22Rv1 (cell line): ENCODE measurements around the gene SMPD2.

ENCODE experiments used
- H3K27ac ChIP-seq: fragments of 450-650 bp; 2 replicates; pipeline ENCODE4 v1.5.1; 2017
- ZFX ChIP-seq: fragments of 450-650 bp; IDR thresholded peaks from 2 replicates; pipeline ENCODE4 v1.6.1; 2017; ENCODE audit warnings: antibody characterized with exemption, borderline replicate concordance
- TF ChIP-seq, protein P1 (sequence below): fragments of 450-650 bp; IDR thresholded peaks from 2 replicates; pipeline ENCODE4 v1.5.1; 2017; ENCODE audit warnings: mild to moderate bottlenecking

SMPD2 gene

GRCh38 chr6:109465772-109466171 lies 25.2 kb downstream of the SMPD2 start:
- H3K27ac ChIP-seq: no peak overlapping the region
- TF ChIP-seq, protein P1, sequence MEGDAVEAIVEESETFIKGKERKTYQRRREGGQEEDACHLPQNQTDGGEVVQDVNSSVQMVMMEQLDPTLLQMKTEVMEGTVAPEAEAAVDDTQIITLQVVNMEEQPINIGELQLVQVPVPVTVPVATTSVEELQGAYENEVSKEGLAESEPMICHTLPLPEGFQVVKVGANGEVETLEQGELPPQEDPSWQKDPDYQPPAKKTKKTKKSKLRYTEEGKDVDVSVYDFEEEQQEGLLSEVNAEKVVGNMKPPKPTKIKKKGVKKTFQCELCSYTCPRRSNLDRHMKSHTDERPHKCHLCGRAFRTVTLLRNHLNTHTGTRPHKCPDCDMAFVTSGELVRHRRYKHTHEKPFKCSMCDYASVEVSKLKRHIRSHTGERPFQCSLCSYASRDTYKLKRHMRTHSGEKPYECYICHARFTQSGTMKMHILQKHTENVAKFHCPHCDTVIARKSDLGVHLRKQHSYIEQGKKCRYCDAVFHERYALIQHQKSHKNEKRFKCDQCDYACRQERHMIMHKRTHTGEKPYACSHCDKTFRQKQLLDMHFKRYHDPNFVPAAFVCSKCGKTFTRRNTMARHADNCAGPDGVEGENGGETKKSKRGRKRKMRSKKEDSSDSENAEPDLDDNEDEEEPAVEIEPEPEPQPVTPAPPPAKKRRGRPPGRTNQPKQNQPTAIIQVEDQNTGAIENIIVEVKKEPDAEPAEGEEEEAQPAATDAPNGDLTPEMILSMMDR: no peak
- no peak for TF ChIP-seq ZFX

DNA sequence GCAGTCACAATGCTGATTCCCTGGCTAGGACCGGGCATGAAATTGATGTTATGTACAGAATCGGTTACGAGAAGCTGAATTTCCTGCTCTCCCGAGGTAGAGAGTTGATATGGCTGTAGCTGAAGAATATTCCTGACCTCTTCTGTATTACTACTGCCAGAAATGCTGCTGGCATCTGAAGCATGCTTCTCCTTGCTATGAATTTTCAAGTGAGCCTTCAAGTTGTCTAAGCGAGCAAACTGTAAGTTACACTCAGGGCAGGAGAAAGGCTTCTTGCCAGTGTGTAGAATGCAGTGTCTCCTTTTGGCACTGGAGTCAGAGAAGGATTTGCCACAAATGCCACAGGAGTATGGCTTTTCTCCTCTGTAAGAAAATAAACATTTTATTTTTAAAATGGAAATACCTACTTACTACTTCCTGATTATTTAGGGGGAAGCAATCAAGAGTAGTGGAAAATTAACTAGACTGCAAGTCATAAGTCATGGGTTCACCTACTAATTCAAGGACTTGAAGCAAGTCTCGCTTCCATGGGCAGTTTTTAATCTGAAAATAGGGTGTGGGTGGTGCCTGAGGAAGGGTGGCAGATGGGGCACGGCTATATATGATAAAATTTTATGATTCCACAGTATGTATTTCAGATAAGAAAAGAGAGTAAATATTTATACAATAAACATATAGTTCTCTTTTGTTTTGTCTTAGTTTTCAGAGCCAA lies 25.8 kb downstream of the SMPD2 start:
- no peak overlapping the region for H3K27ac ChIP-seq
- TF ChIP-seq ZFX: no peak
- TF ChIP-seq, protein P1: no peak

GRCh38 chr6:109467696-109468095 lies 27.2 kb downstream of the SMPD2 start:
- TF ChIP-seq, protein P1: no peak
- TF ChIP-seq ZFX: no peak
- H3K27ac ChIP-seq: no peak overlapping the region

DNA sequence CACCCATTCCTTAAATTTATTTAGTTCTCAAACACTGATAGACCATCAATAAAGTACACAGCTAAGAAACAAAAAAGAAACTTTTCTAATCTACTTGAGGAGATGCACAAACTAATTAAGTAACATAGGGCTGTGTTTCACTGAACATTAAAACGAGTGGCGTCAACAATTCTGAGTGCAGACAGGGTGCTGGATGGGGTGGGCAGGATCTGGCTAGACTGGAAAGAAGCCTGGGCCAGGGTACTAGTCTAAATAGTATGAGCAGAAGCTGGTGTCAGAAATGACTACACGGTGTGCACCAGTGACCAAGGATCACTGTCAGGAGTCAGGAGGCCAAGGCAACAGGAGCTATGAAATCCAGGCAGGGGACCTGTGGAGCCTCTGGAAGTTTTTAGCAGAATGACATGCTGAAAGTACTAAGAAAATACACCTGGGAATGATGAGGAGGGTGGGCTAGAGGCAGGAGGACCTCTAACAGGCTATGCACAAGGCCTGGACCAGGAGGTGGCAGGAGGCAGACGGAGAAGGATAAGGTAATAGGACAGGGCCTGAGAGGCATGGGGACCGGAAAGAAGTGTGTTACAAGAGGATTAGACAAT lies 29.2 kb downstream of the SMPD2 start:
- TF ChIP-seq, protein P1: no peak
- H3K27ac ChIP-seq: no peak overlapping the region

DNA sequence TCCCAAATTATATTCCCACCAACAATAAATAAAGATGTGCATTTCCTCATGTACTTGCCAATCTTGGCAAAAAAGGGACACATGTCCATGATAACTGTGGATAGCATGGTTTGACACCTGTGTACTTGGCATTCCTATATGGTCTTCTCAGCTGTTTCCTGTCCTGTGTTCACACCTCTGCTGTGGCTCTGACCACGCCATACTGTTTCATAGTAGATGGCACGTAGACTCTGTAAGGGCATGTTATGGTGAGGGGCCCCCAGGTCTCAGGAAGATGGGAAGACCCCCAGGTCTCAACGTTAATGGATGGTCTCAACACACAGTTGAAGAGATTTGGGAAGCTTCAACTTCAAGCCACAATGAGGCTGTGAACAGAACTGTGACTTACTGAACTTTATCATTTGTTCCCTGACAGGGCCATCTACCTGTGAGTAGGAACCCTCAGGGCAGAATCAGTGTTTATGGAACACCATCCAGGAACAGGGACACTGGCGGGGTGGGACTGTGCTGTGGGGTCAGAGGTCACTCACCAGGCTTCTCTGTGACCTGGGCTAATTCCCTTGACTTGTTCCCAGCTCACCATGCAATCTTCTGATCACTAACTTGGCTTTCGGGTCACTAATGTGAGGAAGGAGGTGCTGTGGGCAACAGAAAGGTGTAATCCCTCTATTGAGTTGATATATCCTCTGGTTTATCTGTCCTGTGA lies 30.7 kb downstream of the SMPD2 start:
- TF ChIP-seq, protein P1: no peak
- no peak for TF ChIP-seq ZFX
- no peak overlapping the region for H3K27ac ChIP-seq

GRCh38 chr6:109472132-109472995 lies 31.8 kb downstream of the SMPD2 start:
- no peak overlapping the region for H3K27ac ChIP-seq
- TF ChIP-seq ZFX: no peak
- TF ChIP-seq, protein P1: no peak
